ENCODE data around the gene DGKD.
A peak's percentile ranks its signal among the peaks of the same experiment; 100 is the strongest.

Gene DGKD

GRCh38 chr2:233477548-233478433, 123.5 kb downstream of the DGKD start:
- no peak for DNase-seq (ENCODE audit: low read depth)

GRCh38 chr2:233479616-233480489, 125.6 kb downstream of the DGKD start:
- no peak for DNase-seq (ENCODE audit: low read depth)

GRCh38 chr2:233480490-233481202, 126.4 kb downstream of the DGKD start:
- no peak for DNase-seq (ENCODE audit: low read depth)

- DNase-seq (ENCODE audit: low read depth): no peak
These were observed 127.3 kb downstream of the DGKD start for GRCh38 chr2:233481368-233482142.

GRCh38 chr2:233482616-233483015, 128.3 kb downstream of the DGKD start:
- DNase-seq (ENCODE audit: low read depth): no peak

- no peak for DNase-seq (ENCODE audit: low read depth)
These were observed 131.4 kb downstream of the DGKD start for GRCh38 chr2:233485726-233486125.

GRCh38 chr2:233486357-233486756, 132.1 kb downstream of the DGKD start:
- DNase-seq (ENCODE audit: low read depth): no peak

GRCh38 chr2:233486778-233487552, 132.7 kb downstream of the DGKD start:
- DNase-seq (ENCODE audit: low read depth): peak; percentile 93

GRCh38 chr2:233487748-233488345, 133.6 kb downstream of the DGKD start:
- peak; percentile 28 for DNase-seq (ENCODE audit: low read depth)

GRCh38 chr2:233489143-233489542, 134.8 kb downstream of the DGKD start:
- no peak for DNase-seq (ENCODE audit: low read depth)

GRCh38 chr2:233489666-233490065, 135.4 kb downstream of the DGKD start:
- DNase-seq (ENCODE audit: low read depth): peak; percentile 90

- no peak for DNase-seq (ENCODE audit: low read depth)
These were observed 136.5 kb downstream of the DGKD start for GRCh38 chr2:233490831-233491230.

- no peak for DNase-seq (ENCODE audit: low read depth)
These were observed 137.0 kb downstream of the DGKD start for GRCh38 chr2:233491326-233491725.

- DNase-seq (ENCODE audit: low read depth): no peak
These were observed 137.8 kb downstream of the DGKD start for GRCh38 chr2:233492078-233492477.

GRCh38 chr2:233492751-233493150, 138.5 kb downstream of the DGKD start:
- no peak for DNase-seq (ENCODE audit: low read depth)

- DNase-seq (ENCODE audit: low read depth): no peak
These were observed 141.5 kb downstream of the DGKD start for GRCh38 chr2:233495503-233496496.

- no peak for DNase-seq (ENCODE audit: low read depth)
These were observed 143.4 kb downstream of the DGKD start for GRCh38 chr2:233497692-233498091.

GRCh38 chr2:233498126-233498525, 143.8 kb downstream of the DGKD start:
- no peak for DNase-seq (ENCODE audit: low read depth)

GRCh38 chr2:233499928-233500327, 145.6 kb downstream of the DGKD start:
- DNase-seq (ENCODE audit: low read depth): no peak

Measured in iris pigment epithelial cell (primary cell).